GM19239 (cell line): ENCODE data around the gene FRMPD4.

ENCODE experiments used
- DNase-seq: peaks from one replicate; pipeline ENCODE4 v3.0.0; 2011; ENCODE audit warnings: low spot score; ENCODE audit not compliant: insufficient read length
- FAIRE-seq: peaks from 2 replicates; lab custom pipeline; 2011; peaks lifted over from hg19 to GRCh38; lab: Jason Lieb, UNC

FRMPD4 gene

GRCh38 chrX:12419591-12419990, 281.3 kb downstream of the FRMPD4 start:
- FAIRE-seq (no peak), DNase-seq (no peak)

- FAIRE-seq (no peak), DNase-seq (no peak)
These were observed 283.6 kb downstream of the FRMPD4 start for GRCh38 chrX:12421918-12422317.

GRCh38 chrX:12423346-12423745, 285.1 kb downstream of the FRMPD4 start:
- FAIRE-seq (no peak), DNase-seq (no peak)

GRCh38 chrX:12425496-12425895, 287.2 kb downstream of the FRMPD4 start:
- FAIRE-seq = no peak
- no peak for DNase-seq

- FAIRE-seq (no peak), DNase-seq (no peak)
These were observed 288.1 kb downstream of the FRMPD4 start for GRCh38 chrX:12426420-12426819.

- no peak for FAIRE-seq
- no peak for DNase-seq
These were observed 296.2 kb downstream of the FRMPD4 start for GRCh38 chrX:12434493-12434892.

GRCh38 chrX:12439416-12439815, 301.1 kb downstream of the FRMPD4 start:
- no peak for DNase-seq
- no peak for FAIRE-seq

- FAIRE-seq (no peak), DNase-seq (no peak)
These were observed 302.0 kb downstream of the FRMPD4 start for GRCh38 chrX:12440246-12440645.

- FAIRE-seq (no peak), DNase-seq (no peak)
These were observed 303.3 kb downstream of the FRMPD4 start for GRCh38 chrX:12441381-12442128.

- DNase-seq = peak; percentile 3
- peak; percentile 87 for FAIRE-seq
These were observed 305.3 kb downstream of the FRMPD4 start for GRCh38 chrX:12443534-12444098.

- no peak for DNase-seq
- FAIRE-seq = no peak
These were observed 308.2 kb downstream of the FRMPD4 start for GRCh38 chrX:12446342-12447075.

- FAIRE-seq (no peak), DNase-seq (no peak)
These were observed 309.3 kb downstream of the FRMPD4 start for GRCh38 chrX:12447448-12448064.

- DNase-seq (no peak), FAIRE-seq (no peak)
These were observed 314.0 kb downstream of the FRMPD4 start for GRCh38 chrX:12452268-12452667.

- no peak for FAIRE-seq
- DNase-seq = no peak
These were observed 322.7 kb downstream of the FRMPD4 start for GRCh38 chrX:12460929-12461328.

GRCh38 chrX:12463052-12463451, 324.8 kb downstream of the FRMPD4 start:
- no peak for FAIRE-seq
- DNase-seq = no peak

- DNase-seq (no peak), FAIRE-seq (no peak)
These were observed 325.6 kb downstream of the FRMPD4 start for GRCh38 chrX:12463873-12464272.

- FAIRE-seq = no peak
- no peak for DNase-seq
These were observed 329.0 kb downstream of the FRMPD4 start for GRCh38 chrX:12467321-12467720.

GRCh38 chrX:12469296-12469695, 331.0 kb downstream of the FRMPD4 start:
- DNase-seq (no peak), FAIRE-seq (no peak)

GRCh38 chrX:12471061-12471460, 332.8 kb downstream of the FRMPD4 start:
- no peak for FAIRE-seq
- DNase-seq = no peak

- no peak for FAIRE-seq
- no peak for DNase-seq
These were observed 342.7 kb downstream of the FRMPD4 start for GRCh38 chrX:12480956-12481355.

- DNase-seq (no peak), FAIRE-seq (no peak)
These were observed 349.9 kb downstream of the FRMPD4 start for GRCh38 chrX:12488220-12488619.
